ENCODE results near the gene SURF6.
"Not testable (repeated sequence)": the region's sequence is repeated elsewhere in the genome, so short reads cannot be mapped to it uniquely, and the experiment has no call there.

- TF ChIP-seq CTCF, POLR2A, EP300 (IDR thresholded peaks at IDR 0.05): not testable (repeated sequence)
Measured at GRCh38 chr9:133283255-133284032, 52.5 kb downstream of the SURF6 start.

All from sigmoid colon (tissue), 4 donors.